Lower leg skin (tissue), 4 donors: ENCODE results near the gene CLTC. TPM values are rescaled to one million over a fixed set of nuclear protein-coding genes. Genes with fewer than 3 reads are reported as not detected.

Experiments used
- DNase-seq, 2 donors: peaks; one replicate each; pipeline ENCODE4 v3.0.0-alpha.2; 2019; ENCODE audit warnings: low spot score in 2 of 2
- H3K4me3 ChIP-seq: fragments of 200-600 bp; sonication (generic); 2 replicates; pipeline ENCODE4 v1.5.1; 2017; ENCODE audit warnings: mild to moderate bottlenecking, low read depth; ENCODE audit not compliant: poor library complexity, severe bottlenecking
- POLR2A ChIP-seq, 2 donors: fragments of 450-650 bp; IDR thresholded peaks; one replicate each; pipeline ENCODE4 v1.6.1; 2016 to 2017; ENCODE audit warnings: antibody characterized with exemption in 2 of 2, mild to moderate bottlenecking in 1 of 2, moderate library complexity in 1 of 2
- whole genome bisulfite sequencing, 2 donors: methylation state at CpG; one replicate each; pipeline ENCODE4 v1.1.5; 2018; 5-methylcytosine and 5-hydroxymethylcytosine counted together
- intact Hi-C: fragments of 100-400 bp; cut with DNase I; formaldehyde crosslinking; loops from one replicate; pipeline ENCODE4 v1.15.0; 2023; ENCODE audit warnings: low total_unique reads
- total RNA-seq, 4 donors: library from RNA; depleted of rRNA; stranded (reverse); fragments of >200 nt; gene quantifications; one replicate each; pipeline ENCODE4 v1.1.0, GENCODE V29; 2016
- TF ChIP-seq, protein P1 (sequence below), 3 donors: fragments of 450-650 bp; IDR thresholded peaks; one replicate each; pipeline ENCODE4 v1.5.1; 2016; ENCODE audit warnings: antibody characterized with exemption in 3 of 3, mild to moderate bottlenecking in 3 of 3, moderate library complexity in 2 of 3

CLTC gene
- total RNA-seq, 4 donors from 2014 or later: 109 to 169 (median 140) TPM

DNA sequence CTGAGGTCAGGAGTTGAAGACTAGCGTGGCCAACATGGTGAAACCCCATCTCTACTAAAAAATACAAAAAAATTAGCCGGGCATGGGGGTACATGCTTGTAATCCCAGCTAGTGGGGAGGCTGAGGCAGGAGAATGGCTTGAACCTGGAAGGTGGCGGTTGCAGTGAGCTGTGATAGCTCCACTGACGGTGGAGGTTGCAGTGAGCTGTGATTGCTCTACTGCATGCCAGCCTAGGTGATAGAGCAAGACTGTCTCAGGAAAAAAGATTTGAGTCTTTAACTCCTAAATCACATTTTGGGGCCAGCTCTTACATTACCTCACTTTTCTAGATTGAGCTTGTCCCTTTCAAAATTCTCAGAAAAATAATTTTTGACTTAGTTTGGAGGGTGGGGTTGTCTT is 102.9 kb downstream of the CLTC start:
- 95 to 96% methylated on average over 4 of the region's 4 CpGs for WGBS, 2 donors
- DNase-seq: no peak
- H3K4me3 ChIP-seq: no peak overlapping the region
- TF ChIP-seq, protein P1, sequence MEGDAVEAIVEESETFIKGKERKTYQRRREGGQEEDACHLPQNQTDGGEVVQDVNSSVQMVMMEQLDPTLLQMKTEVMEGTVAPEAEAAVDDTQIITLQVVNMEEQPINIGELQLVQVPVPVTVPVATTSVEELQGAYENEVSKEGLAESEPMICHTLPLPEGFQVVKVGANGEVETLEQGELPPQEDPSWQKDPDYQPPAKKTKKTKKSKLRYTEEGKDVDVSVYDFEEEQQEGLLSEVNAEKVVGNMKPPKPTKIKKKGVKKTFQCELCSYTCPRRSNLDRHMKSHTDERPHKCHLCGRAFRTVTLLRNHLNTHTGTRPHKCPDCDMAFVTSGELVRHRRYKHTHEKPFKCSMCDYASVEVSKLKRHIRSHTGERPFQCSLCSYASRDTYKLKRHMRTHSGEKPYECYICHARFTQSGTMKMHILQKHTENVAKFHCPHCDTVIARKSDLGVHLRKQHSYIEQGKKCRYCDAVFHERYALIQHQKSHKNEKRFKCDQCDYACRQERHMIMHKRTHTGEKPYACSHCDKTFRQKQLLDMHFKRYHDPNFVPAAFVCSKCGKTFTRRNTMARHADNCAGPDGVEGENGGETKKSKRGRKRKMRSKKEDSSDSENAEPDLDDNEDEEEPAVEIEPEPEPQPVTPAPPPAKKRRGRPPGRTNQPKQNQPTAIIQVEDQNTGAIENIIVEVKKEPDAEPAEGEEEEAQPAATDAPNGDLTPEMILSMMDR (IDR thresholded peaks at IDR 0.05): no peak
- TF ChIP-seq POLR2A (IDR thresholded peaks at IDR 0.05): no peak
- intact Hi-C loops: no loop called here

DNA sequence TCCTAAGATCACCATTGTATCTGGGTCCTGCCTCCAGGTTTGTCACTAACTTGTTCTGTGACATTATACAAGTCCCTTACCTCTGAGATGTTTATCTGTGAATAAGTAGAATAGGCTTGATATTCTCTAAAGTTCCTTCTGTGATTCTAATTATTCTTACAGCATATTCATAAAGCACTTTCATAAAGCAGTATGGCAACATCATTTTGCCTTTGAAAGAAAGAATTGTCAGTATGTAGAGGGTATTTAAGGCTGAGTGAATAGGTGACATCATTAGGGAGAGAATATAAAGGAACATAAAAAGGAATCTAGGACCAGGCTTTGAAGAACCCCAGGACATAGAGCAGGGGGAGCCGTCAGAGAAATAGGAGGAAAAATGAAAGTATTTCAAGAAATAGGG is 103.3 kb downstream of the CLTC start:
- intact Hi-C loops: no loop called here
- TF ChIP-seq, protein P1 (IDR thresholded peaks at IDR 0.05): no peak
- no peak for TF ChIP-seq POLR2A (IDR thresholded peaks at IDR 0.05)
- WGBS, 2 donors: 75 to 79% methylated on average over 1 of the region's 1 CpG
- no peak for DNase-seq
- H3K4me3 ChIP-seq: no peak overlapping the region

DNA sequence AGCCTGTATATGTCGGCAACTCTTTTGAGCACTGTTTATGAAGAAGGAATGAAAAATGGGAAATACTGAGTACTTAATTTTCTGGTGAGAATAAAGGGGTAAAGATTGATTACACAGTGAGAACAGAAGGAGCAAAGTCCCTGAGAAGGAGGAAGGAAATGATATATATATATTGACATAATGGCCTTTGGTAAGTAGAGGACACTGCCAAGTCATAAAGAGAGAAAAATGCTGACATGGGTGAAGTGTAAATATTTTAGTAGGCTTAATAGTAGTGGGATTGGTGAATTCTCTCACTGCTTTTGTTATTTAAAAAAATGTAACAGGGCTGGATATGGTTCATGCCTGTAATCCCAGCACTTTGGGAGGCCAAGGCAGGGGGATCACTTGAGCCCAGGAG is 103.9 kb downstream of the CLTC start:
- intact Hi-C loops: no loop called here
- 88 to 95% methylated on average over 1 of the region's 1 CpG for WGBS, 2 donors
- no peak for DNase-seq
- no peak overlapping the region for H3K4me3 ChIP-seq
- TF ChIP-seq, protein P1 (IDR thresholded peaks at IDR 0.05): no peak
- no peak for TF ChIP-seq POLR2A (IDR thresholded peaks at IDR 0.05)

DNA sequence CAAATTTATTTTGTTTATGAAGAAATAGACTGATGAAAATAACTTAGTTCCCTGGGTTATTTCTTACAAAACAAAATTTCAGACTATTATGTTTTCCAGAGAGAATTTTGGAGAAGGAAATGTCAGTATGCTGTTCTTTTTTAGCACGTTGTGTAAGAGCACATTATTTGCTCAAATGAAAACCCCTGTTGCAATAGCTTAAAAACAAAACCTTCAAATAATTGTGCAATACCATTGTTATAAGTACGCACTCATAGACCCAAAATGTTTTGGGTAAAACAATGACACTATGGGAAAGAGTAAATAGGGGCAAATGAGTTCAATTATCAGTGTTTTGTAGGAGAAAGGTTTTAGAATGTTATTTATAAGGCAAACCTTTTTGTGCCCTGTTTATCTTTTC is 106.0 kb downstream of the CLTC start:
- WGBS, 2 donors: 39 to 42% methylated on average over 2 of the region's 2 CpGs
- no peak for DNase-seq
- intact Hi-C loops: no loop called here
- no peak for TF ChIP-seq POLR2A (IDR thresholded peaks at IDR 0.05)
- TF ChIP-seq, protein P1 (IDR thresholded peaks at IDR 0.05): no peak
- no peak overlapping the region for H3K4me3 ChIP-seq

DNA sequence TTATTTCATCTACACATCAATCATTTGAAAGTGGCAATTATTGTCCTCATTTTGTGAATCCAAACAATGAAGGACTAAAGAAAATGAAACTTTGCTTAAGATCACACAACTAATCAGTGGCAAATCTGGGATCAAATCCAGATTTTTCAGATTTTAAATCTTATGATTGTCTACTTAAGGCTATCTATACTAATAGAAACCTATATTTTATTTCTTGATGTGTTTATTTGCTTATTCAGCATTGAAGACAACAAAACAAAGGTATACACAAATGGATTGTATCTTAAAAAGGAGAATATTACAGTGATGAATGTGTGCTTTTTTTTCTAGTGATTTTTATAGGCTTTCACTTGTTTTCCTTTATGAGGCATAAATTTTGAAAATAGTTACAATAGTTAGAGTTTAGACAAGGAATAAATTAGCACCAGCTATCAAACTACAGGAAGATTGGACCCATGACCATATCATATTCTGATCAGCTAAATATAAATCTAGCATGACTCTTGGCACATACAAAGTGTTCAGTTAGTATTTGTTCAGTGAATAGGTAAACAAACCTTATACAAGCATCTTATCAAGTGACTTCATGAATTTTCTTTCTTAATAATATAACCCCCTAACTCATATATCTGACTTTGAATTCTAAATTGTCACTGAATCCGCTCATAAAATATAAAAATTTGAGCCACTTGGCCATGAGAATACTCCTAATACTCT is 108.3 kb downstream of the CLTC start:
- no peak overlapping the region for H3K4me3 ChIP-seq
- 98 to 100% methylated on average over 1 of the region's 1 CpG for WGBS, 2 donors
- DNase-seq: no peak
- intact Hi-C loops: no loop called here
- TF ChIP-seq POLR2A (IDR thresholded peaks at IDR 0.05): no peak
- TF ChIP-seq, protein P1 (IDR thresholded peaks at IDR 0.05): no peak
